Gastrocnemius medialis (tissue), 4 donors: ENCODE data around the gene USP32. TPM values are rescaled to one million over a fixed set of nuclear protein-coding genes. Genes with fewer than 3 reads are reported as not detected.

Source experiments
- ATAC-seq, 2 donors: fragments of 150-250 bp; one replicate each; pipeline ENCODE4 v1.9.1; 2016
- DNase-seq, 2 donors: peaks; one replicate each; pipeline ENCODE4 v3.0.0-alpha.2; 2019
- H3K27ac ChIP-seq, 4 donors: fragments of 200-600 bp; sonication (generic); 1 replicate in 1 of 4; 2 replicates in 3 of 4; pipeline ENCODE4 v1.5.1; 2016 to 2018; ENCODE audit warnings: mild to moderate bottlenecking in 2 of 4, moderate library complexity in 1 of 4
- H3K27me3 ChIP-seq, 3 donors: fragments of 200-600 bp; sonication (generic) in 2 of 3; 1 replicate in 1 of 3; 2 replicates in 2 of 3; pipeline versions ENCODE4 v1.5.1 to v1.6.0; 2016 to 2019; ENCODE audit warnings: mild to moderate bottlenecking in 1 of 3, moderate library complexity in 1 of 3
- H3K36me3 ChIP-seq, 2 donors: fragments of 200-600 bp; sonication (generic) in 1 of 2; one replicate each; pipeline ENCODE4 v1.5.1; 2017 to 2018
- H3K4me1 ChIP-seq, 2 donors: fragments of 200-600 bp; sonication (generic) in 1 of 2; one replicate each; pipeline ENCODE4 v1.5.1; 2016 to 2017; ENCODE audit warnings: mild to moderate bottlenecking in 2 of 2
- H3K4me3 ChIP-seq, 4 donors: fragments of 200-600 bp; sonication (generic) in 3 of 4; 1 replicate in 1 of 4; 2 replicates in 3 of 4; pipeline ENCODE4 v1.5.1; 2016 to 2019; ENCODE audit warnings: mild to moderate bottlenecking in 2 of 4
- H3K9me3 ChIP-seq, 3 donors: fragments of 200-600 bp; sonication (generic) in 2 of 3; 1 replicate in 1 of 3; 2 replicates in 2 of 3; pipeline ENCODE4 v1.5.1; 2016 to 2019
- CTCF ChIP-seq, 5 experiments: fragments of 450-650 bp in 3 of 5; fragments of 200-600 bp in 2 of 5; sonication (generic) in 2 of 5; IDR thresholded peaks in 4 of 5; conservative IDR thresholded peaks in 1 of 5; 1 replicate in 4 of 5; 2 replicates in 1 of 5; pipeline ENCODE4 v1.5.1; 2016 to 2019; ENCODE audit warnings: antibody characterized with exemption in 5 of 5, mild to moderate bottlenecking in 3 of 5, moderate library complexity in 3 of 5
- POLR2A ChIP-seq, 2 donors: fragments of 450-650 bp; IDR thresholded peaks; one replicate each; pipeline ENCODE4 v1.6.1; 2017; ENCODE audit warnings: antibody characterized with exemption in 2 of 2, mild to moderate bottlenecking in 2 of 2, moderate library complexity in 2 of 2
- in situ Hi-C, 4 donors: fragments of 200-750 bp; cut with MboI; loops; one replicate each; pipeline versions ENCODE4 v1.15.0 to v1.8.0; 2017; ENCODE audit warnings: low sequenced_read_pairs in 4 of 4
- intact Hi-C: fragments of 100-400 bp; cut with DNase I; formaldehyde crosslinking; loops from one replicate; pipeline ENCODE4 v1.15.1; 2023; ENCODE audit warnings: low total_unique reads
- total RNA-seq, 4 donors: library from RNA; depleted of rRNA; stranded (reverse); fragments of >200 nt; gene quantifications; one replicate each; pipeline versions ENCODE4 v1.1.0 to v1.2.3, GENCODE V29; 2016

The USP32 gene
- total RNA-seq, 4 donors from 2014 or later, result 44.4 to 83.2 (median 52.5) TPM

DNA sequence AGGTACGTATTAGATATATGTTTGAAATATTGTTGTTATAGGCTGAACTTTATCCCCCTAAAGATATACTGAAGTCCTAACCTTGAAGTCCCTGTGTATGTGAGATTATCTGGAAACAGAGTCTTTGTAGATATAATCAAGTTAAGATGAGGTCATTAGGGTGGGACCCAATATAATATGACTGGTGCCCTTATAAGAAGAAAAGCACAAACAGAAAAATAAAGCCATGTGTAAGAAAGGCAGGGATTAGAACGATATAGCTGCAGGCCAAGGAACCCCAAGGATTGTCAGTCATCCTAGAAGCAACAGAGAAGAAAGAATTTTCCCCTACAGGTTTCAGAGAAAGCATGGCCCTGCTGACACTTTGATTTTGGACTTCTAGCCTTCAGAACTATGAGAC, 95.8 kb downstream of the USP32 start:
- H3K36me3 ChIP-seq, result no peaks in the 10 kb centered on the region
- DNase-seq, result no peak
- no peak overlapping the region for H3K27ac ChIP-seq
- no peaks in the 10 kb centered on the region for H3K9me3 ChIP-seq
- no peak for ATAC-seq
- in situ Hi-C loops (no loop called here), intact Hi-C loops (no loop called here)
- no peaks in the 10 kb centered on the region for H3K27me3 ChIP-seq
- H3K4me3 ChIP-seq, result no peak overlapping the region
- TF ChIP-seq POLR2A (IDR thresholded peaks at IDR 0.05) (no peak), CTCF (IDR thresholded peaks at IDR 0.05 in 4 of 5, conservative IDR thresholded peaks at IDR 0.05 in 1 of 5) (no peak)
- H3K4me1 ChIP-seq, result no peaks in the 10 kb centered on the region

GRCh38 chr17:60293580-60294335, 98.2 kb downstream of the USP32 start:
- Histone ChIP-seq H3K27ac (no peak overlapping the region), H3K9me3 (no peaks in the 10 kb centered on the region), H3K4me3 (no peak overlapping the region), H3K27me3 (no peaks in the 10 kb centered on the region), H3K4me1 (no peaks in the 10 kb centered on the region), H3K36me3 (no peaks in the 10 kb centered on the region)
- DNase-seq, result no peak
- in situ Hi-C loops, result no loop called here
- TF ChIP-seq CTCF (IDR thresholded peaks at IDR 0.05 in 4 of 5, conservative IDR thresholded peaks at IDR 0.05 in 1 of 5) (no peak), POLR2A (IDR thresholded peaks at IDR 0.05) (no peak)
- no peak for ATAC-seq
- intact Hi-C loops, result no loop called here

- intact Hi-C loops, result no loop called here
- no peak for DNase-seq
- Histone ChIP-seq H3K4me3 (no peak overlapping the region), H3K27me3 (no peaks in the 10 kb centered on the region), H3K27ac (no peak overlapping the region), H3K36me3 (peaks cover 0 to under 1% of the 10 kb centered on the region in 2 donors), H3K4me1 (no peaks in the 10 kb centered on the region), H3K9me3 (no peaks in the 10 kb centered on the region)
- in situ Hi-C loops, result no loop called here
- TF ChIP-seq CTCF (IDR thresholded peaks at IDR 0.05 in 4 of 5, conservative IDR thresholded peaks at IDR 0.05 in 1 of 5) (no peak), POLR2A (IDR thresholded peaks at IDR 0.05) (no peak)
- ATAC-seq, result no peak
These were observed 99.2 kb downstream of the USP32 start for GRCh38 chr17:60292697-60293096.

DNA sequence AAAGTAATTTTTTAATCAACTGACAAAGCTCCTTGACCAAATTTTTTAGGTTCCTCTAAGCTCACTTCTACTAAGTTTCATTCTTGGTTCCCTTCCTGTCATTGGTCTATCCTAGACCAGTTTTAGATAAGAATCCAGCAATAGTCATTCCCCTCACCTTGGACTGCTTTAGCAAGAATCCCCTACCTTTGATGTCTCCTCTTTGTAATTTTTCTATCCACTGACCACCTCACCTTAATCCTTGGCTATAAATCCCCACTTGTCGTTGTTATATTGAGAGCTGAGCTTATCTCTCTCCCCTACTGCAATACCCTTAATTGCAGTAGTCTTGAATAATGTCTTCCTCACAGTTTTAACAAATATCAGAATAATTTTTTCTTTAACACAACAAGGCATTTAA, 107.2 kb downstream of the USP32 start:
- H3K27me3 ChIP-seq, result no peaks in the 10 kb centered on the region
- DNase-seq, result no peak
- TF ChIP-seq POLR2A (IDR thresholded peaks at IDR 0.05), result no peak
- TF ChIP-seq CTCF (IDR thresholded peaks at IDR 0.05 in 4 of 5, conservative IDR thresholded peaks at IDR 0.05 in 1 of 5), result no peak
- intact Hi-C loops, result no loop called here
- H3K4me3 ChIP-seq, result no peak overlapping the region
- H3K27ac ChIP-seq, result no peak overlapping the region
- ATAC-seq, result no peak
- H3K9me3 ChIP-seq, result no peaks in the 10 kb centered on the region
- peaks cover 0 to 12% of the 10 kb centered on the region in 2 donors for H3K36me3 ChIP-seq
- in situ Hi-C loops, result no loop called here
- H3K4me1 ChIP-seq, result no peaks in the 10 kb centered on the region

DNA sequence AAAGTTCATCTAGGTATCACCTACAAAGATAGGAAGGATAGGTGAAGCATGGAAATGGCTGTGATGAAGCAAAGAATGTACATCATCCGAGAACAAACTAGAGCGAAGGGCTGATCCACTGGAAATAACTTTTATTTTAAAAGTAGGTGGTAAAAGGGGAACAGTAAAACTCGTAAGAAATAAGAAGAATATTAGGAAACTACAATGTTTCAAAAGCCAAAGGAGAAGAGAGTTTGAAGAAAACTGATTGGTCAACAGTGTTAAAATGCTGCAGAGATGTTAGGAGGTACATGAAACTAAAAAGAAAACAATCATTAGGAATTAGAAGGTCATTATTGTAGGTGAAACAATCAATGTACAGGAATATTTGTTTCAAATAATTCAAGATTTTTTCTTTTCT, 108.1 kb downstream of the USP32 start:
- no peak for ATAC-seq
- Histone ChIP-seq H3K36me3 (peaks cover 0 to 12% of the 10 kb centered on the region in 2 donors), H3K27ac (no peak overlapping the region), H3K4me3 (no peak overlapping the region), H3K27me3 (no peaks in the 10 kb centered on the region), H3K9me3 (no peaks in the 10 kb centered on the region), H3K4me1 (no peaks in the 10 kb centered on the region)
- no peak for DNase-seq
- intact Hi-C loops (no loop called here), in situ Hi-C loops (no loop called here)
- TF ChIP-seq POLR2A (IDR thresholded peaks at IDR 0.05), result no peak
- no peak for TF ChIP-seq CTCF (IDR thresholded peaks at IDR 0.05 in 4 of 5, conservative IDR thresholded peaks at IDR 0.05 in 1 of 5)
